ENCODE data around the gene SH2B3.

SH2B3 gene

DNA sequence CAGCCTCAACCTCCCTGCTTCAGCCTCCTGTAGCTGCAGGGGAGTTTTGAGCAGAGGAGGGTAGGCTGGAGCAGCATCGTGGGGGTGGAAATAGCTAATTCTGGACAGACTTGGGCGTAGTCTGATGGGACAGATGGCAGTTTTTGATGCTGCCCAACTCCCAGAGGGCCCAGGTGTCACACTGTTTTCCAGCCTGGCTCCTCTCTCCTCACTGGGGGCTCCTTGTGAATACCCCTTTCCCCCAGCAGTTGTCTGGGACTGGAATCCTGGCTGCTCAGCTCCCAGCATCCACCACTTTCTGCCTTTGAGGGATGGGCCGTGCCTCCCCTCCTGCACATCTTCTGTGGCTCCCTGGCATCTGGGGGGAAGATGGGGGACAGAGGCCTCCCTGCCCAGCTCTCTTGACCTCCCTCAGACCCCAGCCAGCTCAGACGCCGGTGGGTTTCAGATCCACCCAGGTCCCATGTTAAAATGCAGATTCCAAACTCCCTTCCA, 34.0 kb downstream of the SH2B3 start:
- TF ChIP-seq, protein P1, sequence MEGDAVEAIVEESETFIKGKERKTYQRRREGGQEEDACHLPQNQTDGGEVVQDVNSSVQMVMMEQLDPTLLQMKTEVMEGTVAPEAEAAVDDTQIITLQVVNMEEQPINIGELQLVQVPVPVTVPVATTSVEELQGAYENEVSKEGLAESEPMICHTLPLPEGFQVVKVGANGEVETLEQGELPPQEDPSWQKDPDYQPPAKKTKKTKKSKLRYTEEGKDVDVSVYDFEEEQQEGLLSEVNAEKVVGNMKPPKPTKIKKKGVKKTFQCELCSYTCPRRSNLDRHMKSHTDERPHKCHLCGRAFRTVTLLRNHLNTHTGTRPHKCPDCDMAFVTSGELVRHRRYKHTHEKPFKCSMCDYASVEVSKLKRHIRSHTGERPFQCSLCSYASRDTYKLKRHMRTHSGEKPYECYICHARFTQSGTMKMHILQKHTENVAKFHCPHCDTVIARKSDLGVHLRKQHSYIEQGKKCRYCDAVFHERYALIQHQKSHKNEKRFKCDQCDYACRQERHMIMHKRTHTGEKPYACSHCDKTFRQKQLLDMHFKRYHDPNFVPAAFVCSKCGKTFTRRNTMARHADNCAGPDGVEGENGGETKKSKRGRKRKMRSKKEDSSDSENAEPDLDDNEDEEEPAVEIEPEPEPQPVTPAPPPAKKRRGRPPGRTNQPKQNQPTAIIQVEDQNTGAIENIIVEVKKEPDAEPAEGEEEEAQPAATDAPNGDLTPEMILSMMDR (IDR thresholded peaks at IDR 0.05; ENCODE audit: low read depth, low read length, poor library complexity, severe bottlenecking), result no peak
- TF ChIP-seq EZH2phosphoT487 (IDR thresholded peaks at IDR 0.05; ENCODE audit: borderline replicate concordance, low read length), result no peak
- H3K4me2 ChIP-seq (ENCODE audit: low read length), result no peak overlapping the region

DNA sequence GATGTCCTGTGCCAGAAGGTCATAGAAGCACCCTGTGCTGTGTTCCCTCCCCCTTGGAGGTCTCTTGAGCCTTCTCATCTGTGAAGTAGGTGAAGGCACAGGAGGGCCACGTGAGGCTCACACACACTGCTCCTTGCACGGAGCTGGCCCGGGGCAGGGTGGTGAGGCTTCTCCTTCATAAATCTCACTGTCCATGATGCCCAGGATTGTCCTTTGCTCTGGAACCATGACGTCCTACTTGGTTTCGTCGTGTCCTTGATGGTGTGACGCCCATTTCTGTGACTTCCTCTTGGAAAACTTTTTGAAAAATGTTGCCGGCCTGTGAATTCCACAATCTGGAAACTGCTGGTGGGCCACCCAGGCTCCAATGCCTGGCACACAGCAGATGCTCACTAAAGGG, 34.4 kb downstream of the SH2B3 start:
- peaks cover 37% of the 10 kb centered on the region for H3K4me1 ChIP-seq (ENCODE audit: control insufficient read depth, low read length)
- H3K4me3 ChIP-seq (ENCODE audit: low read length), result no peak overlapping the region
- H3K79me2 ChIP-seq (ENCODE audit: control insufficient read depth, low read length), result peaks cover 41% of the 10 kb centered on the region
- no peak overlapping the region for H3K27ac ChIP-seq (ENCODE audit: low read depth, low read length)
- H3K36me3 ChIP-seq (ENCODE audit: control insufficient read depth, low read length), result peaks cover 28% of the 10 kb centered on the region
- no peaks in the 10 kb centered on the region for H3K9me2 ChIP-seq (replicated peaks; ENCODE audit: control insufficient read depth, low read length)
- H3K9me3 ChIP-seq (ENCODE audit: control insufficient read depth, insufficient read depth, low read length), result no peaks in the 10 kb centered on the region
- TF ChIP-seq, protein P1 (IDR thresholded peaks at IDR 0.05; ENCODE audit: low read depth, low read length, poor library complexity, severe bottlenecking), result no peak
- TF ChIP-seq EZH2phosphoT487 (IDR thresholded peaks at IDR 0.05; ENCODE audit: borderline replicate concordance, low read length), result no peak
- no peaks in the 10 kb centered on the region for H3K27me3 ChIP-seq (ENCODE audit: control insufficient read depth, low read length)
- peaks cover 15% of the 10 kb centered on the region for H4K20me1 ChIP-seq (ENCODE audit: control insufficient read depth, insufficient read depth, low read depth, low read length)
- no peak overlapping the region for H3K4me2 ChIP-seq (ENCODE audit: low read length)
- H3F3A ChIP-seq (ENCODE audit: control insufficient read depth, insufficient read depth), result no peaks in the 10 kb centered on the region; the same call in 1 of the 2 replicates

More for the DNA sequence above, 34.0 kb downstream of the SH2B3 start:
- Histone ChIP-seq H3F3A (ENCODE audit: control insufficient read depth, insufficient read depth) (no peaks in the 10 kb centered on the region; the same call in 1 of the 2 replicates), H3K4me3 (ENCODE audit: low read length) (no peak overlapping the region), H4K20me1 (ENCODE audit: control insufficient read depth, insufficient read depth, low read depth, low read length) (peaks cover 19% of the 10 kb centered on the region), H3K79me2 (ENCODE audit: control insufficient read depth, low read length) (peaks cover 44% of the 10 kb centered on the region), H3K36me3 (ENCODE audit: control insufficient read depth, low read length) (peaks cover 23% of the 10 kb centered on the region), H3K27me3 (ENCODE audit: control insufficient read depth, low read length) (no peaks in the 10 kb centered on the region), H3K27ac (ENCODE audit: low read depth, low read length) (no peak overlapping the region), H3K4me1 (ENCODE audit: control insufficient read depth, low read length) (peaks cover 37% of the 10 kb centered on the region), H3K9me3 (ENCODE audit: control insufficient read depth, insufficient read depth, low read length) (no peaks in the 10 kb centered on the region), H3K9me2 (replicated peaks; ENCODE audit: control insufficient read depth, low read length) (no peaks in the 10 kb centered on the region)

DNA sequence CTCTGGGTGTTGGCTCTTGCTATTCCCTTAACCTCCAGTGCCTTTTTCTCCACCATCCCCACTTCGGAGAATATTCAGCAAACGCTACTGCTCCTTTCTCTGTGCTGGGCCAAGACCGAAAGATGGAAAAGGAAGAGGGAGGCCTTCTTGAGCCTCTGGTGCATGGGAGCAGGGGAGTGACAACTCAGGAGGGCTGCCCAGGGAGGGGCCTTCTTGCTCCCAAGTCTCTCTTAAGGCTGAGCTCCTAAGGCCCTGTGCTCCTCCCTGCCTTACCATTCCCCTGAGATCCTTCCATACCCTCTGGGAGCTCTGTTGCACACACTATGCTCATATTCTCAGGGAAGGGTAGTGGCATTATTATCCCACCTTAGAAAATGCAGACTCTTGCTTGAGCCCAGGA, 34.9 kb downstream of the SH2B3 start:
- Histone ChIP-seq H3K79me2 (ENCODE audit: control insufficient read depth, low read length) (peaks cover 41% of the 10 kb centered on the region), H3K9me3 (ENCODE audit: control insufficient read depth, insufficient read depth, low read length) (no peaks in the 10 kb centered on the region), H3K4me3 (ENCODE audit: low read length) (no peak overlapping the region), H3K9me2 (replicated peaks; ENCODE audit: control insufficient read depth, low read length) (no peaks in the 10 kb centered on the region), H4K20me1 (ENCODE audit: control insufficient read depth, insufficient read depth, low read depth, low read length) (peaks cover 13% of the 10 kb centered on the region), H3K27ac (ENCODE audit: low read depth, low read length) (no peak overlapping the region), H3K4me2 (ENCODE audit: low read length) (no peak overlapping the region), H3K27me3 (ENCODE audit: control insufficient read depth, low read length) (no peaks in the 10 kb centered on the region), H3K4me1 (ENCODE audit: control insufficient read depth, low read length) (peaks cover 37% of the 10 kb centered on the region), H3F3A (ENCODE audit: control insufficient read depth, insufficient read depth) (no peaks in the 10 kb centered on the region; the same call in 1 of the 2 replicates), H3K36me3 (ENCODE audit: control insufficient read depth, low read length) (peaks cover 32% of the 10 kb centered on the region)
- TF ChIP-seq, protein P1 (IDR thresholded peaks at IDR 0.05; ENCODE audit: low read depth, low read length, poor library complexity, severe bottlenecking), result no peak
- TF ChIP-seq EZH2phosphoT487 (IDR thresholded peaks at IDR 0.05; ENCODE audit: borderline replicate concordance, low read length), result no peak

Measured in DOHH2 (cell line).